SK-N-MC (cell line): ENCODE measurements around the gene PLA2G3.

Experiments
- EZH2 ChIP-seq: fragments of 200-600 bp; sonication (generic); IDR thresholded peaks from one replicate; pipeline ENCODE4 v1.6.1; 2017; ENCODE audit warnings: antibody characterized with exemption
- FOXP2 ChIP-seq: optimal IDR thresholded peaks from 2 replicates; pipeline ENCODE3; 2011; ENCODE audit warnings: mild to moderate bottlenecking, moderate library complexity; ENCODE audit not compliant: insufficient read depth; ENCODE audit errors: extremely low read length, control extremely low read depth
- POLR2AphosphoS5 ChIP-seq: IDR thresholded peaks from 2 replicates; pipeline ENCODE4 v1.6.1; 2012; ENCODE audit warnings: mild to moderate bottlenecking, low read depth, low read length, borderline replicate concordance

DNA sequence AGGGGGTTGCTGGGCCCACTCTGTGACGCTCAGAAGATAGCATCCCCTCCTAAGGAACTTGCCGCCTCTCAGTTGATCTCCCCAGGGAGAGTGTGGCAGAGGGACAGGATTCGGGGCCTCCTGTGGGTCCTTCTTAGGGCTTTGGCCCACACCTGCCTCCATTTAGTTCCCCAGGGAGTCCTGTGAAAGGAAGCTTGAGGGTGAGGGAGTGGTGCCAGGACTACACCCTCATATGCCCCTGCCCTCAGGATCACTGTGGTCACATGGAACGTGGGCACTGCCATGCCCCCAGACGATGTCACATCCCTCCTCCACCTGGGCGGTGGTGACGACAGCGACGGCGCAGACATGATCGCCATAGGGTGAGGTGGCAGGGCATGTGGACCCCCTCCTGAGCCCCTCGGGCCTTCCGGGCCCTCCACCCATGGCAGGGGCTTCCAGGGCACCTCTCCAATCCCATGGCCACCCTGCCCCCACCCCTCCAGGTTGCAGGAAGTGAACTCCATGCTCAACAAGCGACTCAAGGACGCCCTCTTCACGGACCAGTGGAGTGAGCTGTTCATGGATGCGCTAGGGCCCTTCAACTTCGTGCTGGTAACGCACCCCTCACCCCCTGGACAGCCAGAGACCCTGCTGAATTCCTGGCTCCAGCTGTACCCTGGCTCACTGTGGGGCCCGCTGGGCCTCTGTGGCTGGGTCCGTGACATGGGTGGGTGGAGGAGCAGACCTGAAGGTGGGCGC is 14.0 kb downstream of the PLA2G3 start:
- TF ChIP-seq POLR2AphosphoS5 = no peak
- no peak for TF ChIP-seq EZH2
- TF ChIP-seq FOXP2 = no peak
